Adipose tissue (tissue), 3 donors: ENCODE results near the gene NDUFA11. TPM values are rescaled to one million over a fixed set of nuclear protein-coding genes. Genes with fewer than 3 reads are reported as not detected.
A peak's percentile ranks its signal among the peaks of the same experiment; 100 is the strongest.

Experiments used
- H3K27ac ChIP-seq: one replicate; pipeline ENCODE4 v1.5.1; 2013; ENCODE audit warnings: low read depth, low read length
- WGBS, 3 donors: extraction: QIAGEN DNeasy Blood & Tissue Kit; methylation state at CpG; one replicate each; pipeline ENCODE4 v1.1.7; 2013; 5-methylcytosine and 5-hydroxymethylcytosine counted together
- polyA plus RNA-seq, 3 donors: library from polyadenylated mRNA; stranded (reverse); fragments of 200-250 nt; gene quantifications; one replicate each; pipeline ENCODE4 v1.2.3, GENCODE V29; 2013
- donor health status: healthy with polysubstance abuse.
- donor health status: Bipolar disorder and iron deficiency.
- donor health status: healthy.

The NDUFA11 gene
- polyA plus RNA-seq, 3 donors = 231 to 455 (median 364) TPM

DNA sequence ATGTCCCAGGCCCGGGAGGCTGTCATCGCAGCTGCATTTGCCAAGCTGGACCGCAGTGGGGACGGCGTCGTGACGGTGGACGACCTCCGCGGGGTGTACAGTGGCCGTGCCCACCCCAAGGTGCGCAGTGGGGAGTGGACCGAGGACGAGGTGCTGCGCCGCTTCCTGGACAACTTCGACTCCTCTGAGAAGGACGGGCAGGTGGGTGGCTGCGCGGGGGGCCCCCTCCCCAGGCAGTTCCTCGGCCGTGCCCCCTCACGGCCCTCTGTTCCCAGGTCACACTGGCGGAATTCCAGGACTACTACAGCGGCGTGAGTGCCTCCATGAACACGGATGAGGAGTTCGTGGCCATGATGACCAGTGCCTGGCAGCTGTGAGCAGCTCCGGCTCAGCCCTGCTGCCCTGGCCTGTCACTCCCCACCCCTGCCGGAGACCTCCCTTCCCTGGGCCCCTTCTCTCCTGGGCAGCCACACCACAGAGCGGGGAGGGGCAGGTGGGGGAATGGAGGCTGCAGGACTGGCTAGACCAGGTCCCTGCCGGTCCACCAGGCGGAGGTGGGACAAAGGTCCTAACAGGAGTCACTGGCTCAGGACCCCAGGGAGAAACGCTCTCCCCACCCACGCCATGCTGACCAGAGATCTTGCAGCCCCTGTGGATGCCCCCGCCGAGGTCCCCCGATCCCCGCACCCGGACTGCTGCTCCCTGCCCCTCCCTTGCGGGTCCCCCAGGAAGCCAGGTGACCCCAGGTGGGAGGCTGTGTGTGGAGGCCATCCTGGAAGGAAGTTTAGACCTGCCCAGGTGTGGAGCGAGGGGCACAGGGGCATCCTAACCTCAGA is 11.6 kb upstream of the NDUFA11 start:
- no peak overlapping the region for H3K27ac ChIP-seq
- WGBS, 3 donors = 57 to 88% (median 85%) methylated on average over 41 to 42 of the region's 42 CpGs

DNA sequence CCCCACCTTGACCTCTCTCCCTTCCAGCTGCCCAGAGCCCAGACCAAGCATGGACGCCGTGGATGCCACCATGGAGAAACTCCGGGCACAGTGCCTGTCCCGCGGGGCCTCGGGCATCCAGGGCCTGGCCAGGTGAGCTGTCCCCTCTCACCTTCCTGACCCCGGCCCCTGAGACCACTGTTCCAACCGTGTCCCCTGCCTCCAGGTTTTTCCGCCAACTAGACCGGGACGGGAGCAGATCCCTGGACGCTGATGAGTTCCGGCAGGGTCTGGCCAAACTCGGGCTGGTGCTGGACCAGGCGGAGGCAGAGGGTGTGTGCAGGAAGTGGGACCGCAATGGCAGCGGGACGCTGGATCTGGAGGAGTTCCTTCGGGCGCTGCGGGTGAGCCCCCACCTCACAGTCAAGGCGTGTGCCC is 10.8 kb upstream of the NDUFA11 start:
- H3K27ac ChIP-seq = no peak overlapping the region
- WGBS, 3 donors = 66 to 77% (median 76%) methylated on average over 21 to 22 of the region's 22 CpGs

DNA sequence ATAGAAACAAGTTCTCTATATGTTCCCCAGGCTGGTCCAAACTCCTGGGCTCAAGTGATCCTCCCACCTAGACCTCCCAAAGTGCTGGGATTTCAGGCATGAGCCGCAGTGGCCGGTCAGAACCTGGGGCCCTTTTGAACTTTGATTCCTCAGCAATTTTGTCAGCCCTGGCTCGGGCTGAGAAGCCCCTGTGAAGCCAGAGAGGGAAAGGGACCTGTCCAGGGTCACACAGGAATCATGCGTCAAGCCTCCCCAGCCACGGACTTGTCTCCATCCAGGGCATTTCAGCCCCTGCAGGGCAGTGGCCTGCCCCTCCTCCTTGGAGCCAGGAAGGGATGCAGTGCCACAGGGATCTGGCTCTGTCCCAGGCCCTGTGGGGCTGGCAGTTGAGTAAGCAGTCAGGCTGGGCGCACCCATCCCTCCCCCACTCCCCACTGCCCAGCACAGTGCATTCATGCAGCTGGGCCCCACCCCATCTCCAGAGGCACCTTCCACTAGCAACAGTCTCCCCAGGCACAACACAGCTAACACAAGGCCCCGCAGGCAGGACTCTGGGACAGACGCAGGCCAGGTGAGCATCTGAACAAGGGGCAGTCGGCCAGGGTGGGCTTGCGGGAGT is 10.3 kb upstream of the NDUFA11 start, which contains the start of gene CAPS:
Gene CAPS, plus strand, starts transcription at position 516 of the 619 bp plus-strand sequence. CDS start 153 bp downstream, outside the sequence.
- 65 to 77% (median 77%) methylated on average over 10 of the region's 10 CpGs for WGBS, 3 donors
- no peak within 1 kb of the TSS for H3K27ac ChIP-seq

DNA sequence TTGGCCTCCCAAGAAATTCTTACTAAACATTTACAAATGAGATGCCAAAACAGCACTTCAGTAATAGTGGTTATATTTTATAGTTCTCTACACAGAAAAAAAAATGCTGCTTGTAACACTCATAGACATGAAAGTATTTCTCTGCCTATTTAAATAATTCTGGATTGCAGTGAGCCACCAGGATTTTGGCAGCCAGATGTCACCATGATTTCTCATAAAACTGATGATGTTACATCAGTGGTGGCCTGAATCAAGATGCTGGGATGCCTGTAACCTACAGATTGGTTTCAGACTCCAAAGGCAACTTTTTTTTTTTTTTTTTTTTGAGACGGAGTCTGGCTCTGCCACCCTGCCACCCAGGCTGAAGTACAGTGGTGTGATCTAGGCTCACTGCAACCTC is 7.8 kb upstream of the NDUFA11 start:
- H3K27ac ChIP-seq = no peak overlapping the region
- 95 to 100% (median 100%) methylated on average over 1 of the region's 1 CpG for WGBS, 3 donors

DNA sequence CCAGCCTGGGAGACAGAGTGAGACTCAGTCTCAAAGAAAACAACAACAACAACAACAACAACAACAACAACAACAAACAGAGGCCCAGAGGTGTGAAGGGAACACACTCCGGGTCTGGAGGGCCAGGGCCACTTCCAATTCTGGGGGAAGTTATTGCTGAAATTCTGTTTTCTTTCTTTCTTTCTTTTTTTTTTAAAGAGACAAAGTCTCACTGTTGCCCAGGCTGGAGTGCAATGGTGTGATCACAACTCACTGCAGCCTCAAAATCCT is 7.0 kb upstream of the NDUFA11 start:
- WGBS, 3 donors = 73 to 91% (median 76%) methylated on average over 1 of the region's 1 CpG
- H3K27ac ChIP-seq = no peak overlapping the region

DNA sequence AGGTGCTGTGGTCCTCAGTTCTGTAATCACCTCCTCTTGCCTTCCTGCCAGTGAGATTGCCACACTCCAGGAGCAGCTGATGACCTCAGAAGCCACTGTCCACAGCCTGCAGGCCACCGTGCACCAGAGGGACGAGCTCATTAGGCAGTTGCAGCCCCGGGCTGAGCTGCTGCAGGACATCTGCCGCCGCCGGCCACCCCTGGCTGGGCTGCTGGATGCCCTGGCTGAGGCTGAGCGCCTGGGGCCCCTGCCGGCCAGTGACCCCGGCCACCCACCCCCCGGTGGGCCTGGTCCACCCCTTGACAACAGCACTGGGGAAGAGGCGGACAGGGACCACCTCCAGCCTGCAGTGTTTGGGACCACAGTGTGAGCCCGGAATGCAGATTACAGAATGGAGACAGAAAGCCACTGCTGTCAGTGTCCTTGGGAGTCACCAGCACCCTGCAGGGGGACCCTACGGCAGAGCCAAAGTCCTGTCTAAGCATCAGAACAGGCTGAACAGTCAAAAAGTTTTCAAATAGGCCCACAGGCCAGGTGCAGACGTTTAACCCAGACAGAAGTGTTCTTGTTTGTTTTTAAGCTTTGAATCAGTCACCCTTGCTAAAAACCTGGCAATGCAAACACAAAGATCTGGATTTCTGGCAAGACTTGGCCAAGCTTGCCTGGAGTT is 5.3 kb upstream of the NDUFA11 start:
- 71 to 73% (median 73%) methylated on average over 10 to 14 of the region's 14 CpGs for WGBS, 3 donors
- H3K27ac ChIP-seq = no peak overlapping the region

DNA sequence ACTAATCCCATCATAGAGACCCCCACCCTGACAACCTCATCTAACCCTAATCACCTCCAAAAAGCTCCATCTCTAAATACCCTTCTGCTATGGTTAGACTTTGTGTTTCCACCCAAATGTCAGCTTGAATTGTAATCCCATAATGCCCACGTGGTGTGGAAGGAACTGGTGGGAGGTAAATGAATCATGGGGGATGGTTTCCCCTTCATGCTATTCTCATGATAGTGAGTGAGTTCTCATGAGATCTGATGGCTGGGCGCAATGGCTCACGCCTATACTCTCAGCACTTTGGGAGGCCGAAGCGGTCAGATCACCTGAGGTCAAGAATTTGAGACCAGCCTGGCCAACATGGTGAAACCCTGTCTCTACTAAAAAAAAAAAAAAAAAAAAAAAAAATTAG is 3.7 kb upstream of the NDUFA11 start:
- H3K27ac ChIP-seq = no peak overlapping the region
- 57 to 73% (median 71%) methylated on average over 5 of the region's 5 CpGs for WGBS, 3 donors

DNA sequence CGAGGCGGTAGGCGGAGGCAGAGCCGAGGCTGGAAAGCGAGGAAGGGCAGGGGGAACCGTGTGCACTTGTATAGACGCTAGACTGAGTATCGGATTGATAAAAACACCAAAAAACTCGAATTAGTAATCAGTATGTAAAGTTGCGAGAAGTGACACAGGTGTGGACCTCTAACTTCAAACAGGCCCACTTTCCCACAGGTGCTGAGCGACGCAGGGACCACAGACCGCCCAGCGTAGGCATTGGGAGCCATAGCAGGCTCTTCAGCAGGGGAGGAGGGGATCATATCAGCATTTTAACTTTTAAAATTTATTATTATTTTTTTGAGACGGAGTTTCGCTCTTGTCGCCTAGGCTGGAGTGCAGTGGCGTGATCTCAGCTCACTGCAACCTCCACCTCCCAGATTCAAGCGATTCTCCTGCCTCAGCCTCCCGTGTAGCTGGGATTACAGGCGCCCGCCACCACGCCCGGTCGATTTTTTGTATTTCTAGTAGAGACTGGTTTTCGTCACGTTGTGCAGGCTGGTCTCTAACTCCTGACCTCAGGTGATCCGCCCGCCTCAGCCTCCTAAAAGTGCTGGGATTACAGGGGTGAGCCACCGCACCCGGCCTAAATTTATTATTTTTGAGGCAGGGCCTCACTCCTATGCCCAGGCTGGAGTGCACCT is 1.7 kb upstream of the NDUFA11 start:
- WGBS, 3 donors = 39 to 51% (median 46%) methylated on average over 31 of the region's 31 CpGs
- H3K27ac ChIP-seq = no peak overlapping the region

DNA sequence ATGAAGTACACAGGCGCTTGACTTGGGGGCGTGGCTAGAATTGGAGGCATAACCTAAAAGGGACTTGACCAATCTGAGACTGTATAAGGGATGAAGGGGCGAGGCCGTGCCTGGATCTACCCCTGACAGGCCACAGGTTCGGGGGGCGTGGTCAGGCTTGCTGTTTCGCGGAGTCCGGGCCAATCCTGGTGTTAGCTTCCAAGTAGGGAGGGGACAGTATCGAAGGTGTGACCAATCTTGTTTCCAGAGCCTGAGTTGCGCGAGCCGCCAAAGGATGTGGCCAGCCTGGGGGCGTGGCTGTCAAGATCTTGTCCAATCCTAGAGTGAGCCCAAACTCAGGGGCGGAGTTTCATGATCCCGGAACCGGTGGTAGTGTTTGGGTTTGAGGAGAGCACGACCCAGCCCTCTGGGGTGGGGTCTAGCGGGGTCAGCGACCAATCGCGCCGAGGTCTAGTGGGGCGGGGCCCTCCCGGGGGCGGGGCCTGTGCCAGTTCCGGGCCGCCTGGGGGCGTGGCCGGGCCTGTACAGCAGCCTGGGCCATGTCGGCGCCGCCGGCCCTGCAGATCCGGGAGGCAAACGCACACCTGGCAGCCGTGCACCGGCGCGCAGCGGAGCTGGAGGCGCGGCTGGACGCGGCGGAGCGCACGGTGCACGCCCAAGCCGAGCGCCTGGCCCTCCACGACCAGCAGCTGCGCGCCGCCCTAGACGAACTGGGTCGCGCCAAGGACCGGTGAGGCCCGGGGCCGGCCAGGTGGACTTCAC is 943 bp upstream of the NDUFA11 start, which contains the start of gene VMAC:
Gene VMAC, plus strand, starts transcription at position 521 of the 762 bp plus-strand sequence. Its CDS starts 19 bp downstream, at position 540.
- WGBS, 3 donors = 0% methylated on average over 60 to 61 of the region's 61 CpGs
- H3K27ac ChIP-seq = peak within 1 kb of the TSS; percentile 39

DNA sequence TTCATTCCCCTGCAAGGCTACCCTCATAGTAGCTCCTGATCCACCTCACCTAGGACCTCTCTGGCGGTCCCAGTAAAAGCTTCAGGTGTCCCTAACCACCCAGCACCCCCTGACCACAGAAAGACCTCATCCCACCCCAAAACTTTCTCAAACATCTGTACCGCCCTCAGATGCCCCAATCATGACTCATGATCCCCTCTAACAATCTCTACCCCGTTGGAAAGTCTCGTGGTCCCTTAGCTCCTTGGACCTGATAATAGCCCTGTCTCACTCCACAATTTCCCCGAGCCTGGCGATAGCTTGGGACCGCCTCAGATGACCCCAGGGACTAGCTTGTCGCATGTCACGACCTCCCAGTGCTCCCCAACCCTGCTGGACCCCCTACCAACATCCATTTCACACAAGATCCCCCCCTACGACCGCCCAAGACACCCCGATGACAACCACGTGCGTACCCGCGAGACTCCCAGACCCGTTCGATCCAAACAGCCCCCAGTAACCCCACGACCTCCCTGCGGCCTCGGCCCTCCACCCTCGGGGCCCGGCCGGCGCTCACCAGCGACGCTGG is 450 bp downstream of the NDUFA11 start:
- H3K27ac ChIP-seq = no peak overlapping the region
- WGBS, 3 donors = 0 to 1% (median 1%) methylated on average over 26 to 27 of the region's 27 CpGs

DNA sequence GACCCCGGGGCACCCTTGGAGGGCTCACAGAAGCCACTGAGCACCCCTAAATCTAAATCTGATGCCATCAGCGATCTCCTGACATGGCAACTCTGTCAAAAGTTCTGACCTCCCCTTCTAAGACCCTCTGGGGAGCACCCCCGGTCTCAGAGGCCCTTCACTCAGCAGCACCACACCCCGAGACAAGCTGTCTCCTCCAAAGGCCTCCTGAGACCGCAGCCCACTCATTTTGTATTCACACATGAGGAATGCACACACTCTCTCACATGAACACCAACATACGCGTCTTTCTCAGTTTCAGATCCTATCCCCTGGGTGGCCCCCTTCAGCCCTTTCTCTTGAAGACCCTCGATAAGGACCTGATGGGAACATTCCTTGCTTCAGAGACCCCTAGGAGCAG is 2.6 kb downstream of the NDUFA11 start:
- H3K27ac ChIP-seq = no peak overlapping the region
- WGBS, 3 donors = 85 to 88% (median 87%) methylated on average over 8 of the region's 8 CpGs

DNA sequence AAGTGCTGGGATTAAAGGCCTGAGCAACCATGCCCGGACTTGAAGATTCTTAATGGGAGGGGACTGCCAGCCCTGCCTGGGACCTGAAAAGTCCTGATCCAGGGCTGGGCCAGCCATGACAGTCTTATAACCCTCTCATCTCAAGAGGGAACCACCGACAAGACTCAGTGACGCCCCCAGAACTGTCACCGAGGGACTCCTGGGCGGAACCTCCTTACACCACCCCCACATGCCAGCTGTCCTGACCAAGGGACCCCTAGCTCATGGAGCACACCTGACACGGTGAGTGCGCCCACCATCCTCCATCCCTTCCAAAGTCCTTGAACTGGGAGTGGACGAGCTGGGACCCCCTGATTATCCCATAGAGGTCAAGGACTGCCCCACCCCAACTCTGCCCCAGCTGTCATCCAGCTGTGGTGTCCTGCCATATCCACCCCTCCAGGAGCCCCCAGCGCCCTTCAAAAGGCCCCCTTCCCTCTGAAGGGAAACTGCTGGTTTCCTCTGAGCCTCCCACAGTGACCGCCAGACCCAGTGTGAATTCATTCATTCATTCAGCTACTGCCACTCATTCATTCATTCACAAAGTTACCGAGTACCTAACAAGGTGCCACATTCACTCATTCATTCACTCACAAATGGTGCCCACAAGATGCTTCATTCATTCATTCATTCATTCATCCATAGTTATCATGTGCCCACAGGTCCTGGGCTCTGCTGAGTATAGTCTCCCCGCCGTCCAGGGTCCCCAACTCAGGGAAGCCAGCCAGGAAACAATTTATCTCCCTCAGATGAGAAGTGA is 3.7 kb downstream of the NDUFA11 start:
- H3K27ac ChIP-seq = no peak overlapping the region
- WGBS, 3 donors = 86 to 93% (median 92%) methylated on average over 13 of the region's 13 CpGs

DNA sequence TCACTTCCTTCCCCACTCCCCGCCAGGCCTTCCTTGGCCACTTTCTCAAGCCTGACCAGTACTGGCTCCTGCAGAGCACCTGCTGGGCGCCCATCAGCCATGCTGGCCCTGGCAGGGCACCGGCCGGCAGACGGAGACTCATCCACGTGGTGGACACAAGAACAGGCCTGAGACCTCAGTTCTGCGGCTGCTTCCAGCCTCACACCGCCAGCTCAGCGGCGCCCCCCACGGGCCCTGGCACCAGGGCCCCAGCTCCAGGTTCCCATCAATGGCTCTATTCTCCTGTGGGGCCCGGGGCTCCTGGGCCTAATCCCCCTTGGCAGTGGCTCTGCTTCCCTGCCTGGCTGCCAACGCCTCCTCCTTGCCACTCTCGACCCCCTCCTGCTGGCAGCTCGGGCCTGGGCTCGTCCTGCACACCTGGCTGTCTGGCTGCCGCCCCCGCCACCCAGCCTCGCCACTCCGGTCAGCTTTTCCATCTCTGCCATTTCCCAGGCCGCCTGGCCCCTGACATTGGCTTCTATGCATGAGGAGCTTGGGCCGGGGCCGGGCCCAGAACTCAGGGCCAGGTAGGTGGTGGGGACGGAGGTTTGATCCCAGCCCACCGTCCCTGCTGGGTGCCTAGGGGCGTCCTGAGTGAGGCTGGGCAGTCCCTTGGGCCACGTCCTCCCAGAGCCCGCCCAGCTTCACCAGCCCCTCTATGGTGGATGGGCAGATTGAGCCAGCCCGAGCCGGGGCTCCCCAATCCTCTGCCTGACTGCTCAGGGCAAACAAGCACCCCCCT is 6.2 kb downstream of the NDUFA11 start:
- 92 to 93% (median 93%) methylated on average over 30 of the region's 30 CpGs for WGBS, 3 donors
- H3K27ac ChIP-seq = no peak overlapping the region

DNA sequence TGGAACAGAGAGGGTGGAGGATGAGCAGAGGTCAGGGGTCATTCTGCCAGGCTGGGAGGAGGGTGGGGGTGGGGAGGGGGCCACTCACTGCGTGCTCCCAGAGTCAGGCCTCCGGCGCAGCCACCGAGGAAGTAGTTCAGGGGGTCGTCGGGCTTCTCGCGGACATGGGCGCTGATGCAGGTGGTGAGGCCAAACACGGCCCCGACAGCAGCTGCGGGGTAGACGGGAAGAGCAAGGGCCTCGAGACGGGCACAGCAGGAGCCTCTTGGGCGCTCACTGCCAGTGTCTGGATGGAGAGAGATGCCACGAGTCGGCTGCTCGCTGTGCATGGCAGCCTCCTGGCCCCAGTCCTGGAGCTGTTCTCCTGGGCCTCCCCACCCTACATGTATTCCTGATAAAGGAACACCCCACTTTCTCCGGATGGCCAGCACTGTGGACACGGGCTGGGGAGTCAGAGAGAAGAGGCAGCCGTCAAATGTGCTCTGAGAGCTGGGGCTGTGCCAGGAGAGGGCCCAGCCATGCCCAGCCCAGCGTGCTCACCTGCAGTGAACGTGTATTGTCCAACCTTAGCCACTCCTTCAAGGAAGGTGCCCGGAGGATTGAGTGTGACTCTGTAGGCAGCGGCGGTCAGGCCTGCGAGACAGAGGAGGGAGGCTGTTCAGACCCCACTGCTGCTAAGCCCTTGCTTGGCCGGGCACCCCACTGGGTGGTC is 7.1 kb downstream of the NDUFA11 start:
- WGBS, 3 donors = 89 to 92% (median 91%) methylated on average over 28 to 29 of the region's 29 CpGs

DNA sequence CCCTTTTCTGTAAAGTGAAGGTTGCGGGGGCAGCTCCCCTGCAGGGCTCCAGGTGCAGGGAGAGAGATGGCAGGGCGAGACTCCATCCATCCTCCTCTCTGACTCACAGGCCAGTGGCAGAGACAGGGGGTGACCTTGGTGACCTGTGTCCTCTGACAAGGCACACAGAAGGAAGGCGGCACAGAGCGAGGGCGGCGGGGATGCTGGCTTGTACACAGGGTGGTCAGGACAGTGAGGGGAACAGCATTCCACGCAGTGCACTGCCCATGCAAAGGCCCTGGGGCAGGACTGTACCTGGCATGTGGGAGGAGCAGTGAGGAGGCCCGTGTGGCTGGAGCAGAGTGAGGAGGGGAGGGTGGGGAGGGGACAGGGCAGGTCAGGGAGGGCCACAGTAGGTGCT is 7.7 kb downstream of the NDUFA11 start:
- no peak overlapping the region for H3K27ac ChIP-seq
- WGBS, 3 donors = 87 to 91% (median 90%) methylated on average over 8 of the region's 8 CpGs

More for the DNA sequence above, 7.1 kb downstream of the NDUFA11 start:
- no peak overlapping the region for H3K27ac ChIP-seq

DNA sequence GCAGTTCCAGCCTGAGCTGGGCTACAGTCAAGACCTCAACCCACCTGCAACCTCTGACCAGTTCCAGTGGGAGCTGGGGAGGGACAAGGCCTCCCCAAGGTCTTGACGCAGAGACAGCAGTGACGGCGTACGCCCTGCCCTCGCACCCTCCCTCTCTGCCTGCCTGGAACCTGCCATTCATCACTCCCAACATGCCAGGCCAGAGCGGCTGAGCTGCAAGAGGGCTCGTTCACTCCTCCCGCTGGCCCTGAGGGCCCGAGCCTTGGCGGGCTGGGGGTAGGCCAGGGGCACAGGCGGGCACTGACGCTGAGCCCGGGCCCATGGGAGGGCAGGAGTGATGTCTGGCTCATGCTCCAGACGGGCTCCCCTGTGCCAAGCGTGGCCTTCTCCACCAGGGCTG is 8.2 kb downstream of the NDUFA11 start:
- WGBS, 3 donors = 78 to 91% (median 80%) methylated on average over 13 to 15 of the region's 15 CpGs
- H3K27ac ChIP-seq = no peak overlapping the region
